Activated CD4-positive, alpha-beta memory T cell treated with anti-CD3 and anti-CD28 coated beads for 36 hours (primary cell): Measurements from ENCODE around the gene RBMXL3. TPM values are rescaled to one million over a fixed set of nuclear protein-coding genes. Genes with fewer than 3 reads are reported as not detected.

ENCODE experiments used
- CTCF ChIA-PET: fragments of 350-600 bp; sonication (Branson Sonifier 250); formaldehyde crosslinking; loops from one replicate; lab custom pipeline; 2021; ENCODE audit warnings: antibody characterized with exemption, inconsistent platforms; lab: Charles Lee
- POLR2A ChIA-PET: fragments of 350-600 bp; sonication (Branson Sonifier 250); formaldehyde crosslinking; loops from one replicate; lab custom pipeline; 2021; ENCODE audit warnings: antibody characterized with exemption; lab: Charles Lee
- DNase-seq: peaks from one replicate; pipeline ENCODE4 v3.0.0-alpha.2; 2020
- H3K27ac Mint-ChIP-seq: one replicate; pipeline ENCODE4 v1.8.0; 2021; ENCODE audit warnings: mixed read lengths
- H3K27me3 Mint-ChIP-seq: one replicate; pipeline ENCODE4 v1.8.0; 2021; ENCODE audit warnings: mixed read lengths
- H3K36me3 Mint-ChIP-seq: one replicate; pipeline ENCODE4 v1.8.0; 2021; ENCODE audit warnings: mixed read lengths
- H3K4me1 Mint-ChIP-seq: one replicate; pipeline ENCODE4 v1.8.0; 2021; ENCODE audit warnings: low read depth, mixed read lengths
- H3K4me3 Mint-ChIP-seq: one replicate; pipeline ENCODE4 v1.8.0; 2021; ENCODE audit warnings: mild to moderate bottlenecking, mixed read lengths
- H3K9me3 Mint-ChIP-seq: one replicate; pipeline ENCODE4 v1.8.0; 2021; ENCODE audit warnings: mixed read lengths
- intact Hi-C: fragments of 100-400 bp; cut with micrococcal nuclease; formaldehyde crosslinking; loops from one replicate; pipeline ENCODE4 v1.15.1; 2023
- total RNA-seq, 2 experiments: library from RNA; stranded (reverse); gene quantifications; one replicate each; pipeline ENCODE4 v1.2.3, GENCODE V29; 2021

RBMXL3 gene
- not detected for total RNA-seq

DNA sequence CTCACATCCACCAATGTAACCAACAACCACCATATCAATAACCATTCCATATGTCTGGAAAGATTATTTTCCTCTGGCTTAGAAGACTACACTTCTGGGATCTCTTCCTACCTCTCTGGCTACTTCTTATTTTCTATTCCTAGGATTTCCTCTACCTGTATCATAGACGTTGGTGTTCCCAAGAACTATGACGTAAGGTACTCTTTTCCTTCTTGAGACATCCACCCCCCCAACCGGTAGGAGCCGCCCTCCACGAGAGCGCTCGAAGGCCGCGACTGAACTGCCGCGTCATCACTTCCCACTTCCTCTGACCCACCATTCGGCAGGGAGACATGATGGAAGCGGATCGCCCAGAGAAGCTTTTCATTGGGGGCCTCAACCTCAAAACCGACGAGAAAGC lies at the start of gene RBMXL3:
Gene RBMXL3 (plus strand): TSS at position 301 of the 400 bp plus-strand sequence. CDS start 32 bp downstream, at position 333.
- H3K27me3 Mint-ChIP-seq, result no peaks in the 10 kb centered on the region
- no peak within 1 kb of the TSS for H3K27ac Mint-ChIP-seq
- no peak for DNase-seq
- H3K4me3 Mint-ChIP-seq, result no peak within 1 kb of the TSS
- no peaks in the 10 kb centered on the region for H3K36me3 Mint-ChIP-seq
- ChIA-PET POLR2A (no interaction called here), CTCF (no interaction called here)
- intact Hi-C loops, result no loop called here
- H3K4me1 Mint-ChIP-seq, result no peaks in the 10 kb centered on the region
- H3K9me3 Mint-ChIP-seq, result peaks cover 5% of the 10 kb centered on the region

DNA sequence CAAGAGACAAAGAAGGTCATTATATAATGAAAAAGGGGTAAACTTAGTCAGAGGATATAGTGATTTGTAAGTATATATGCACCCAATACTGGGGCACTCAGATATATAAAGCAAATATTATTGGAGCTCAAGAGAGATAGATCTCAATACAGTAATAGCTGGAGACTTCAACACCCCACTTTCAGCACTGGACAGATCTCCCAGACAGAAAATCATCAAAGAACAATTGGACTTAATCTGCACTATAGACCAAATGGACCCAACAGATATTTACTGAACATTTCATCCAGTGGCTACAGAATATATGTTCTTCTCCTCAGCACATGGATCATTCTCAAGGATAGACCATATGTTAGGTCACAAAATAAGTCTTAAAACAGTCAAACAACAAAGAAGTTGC lies 47.2 kb upstream of the RBMXL3 start:
- intact Hi-C loops, result no loop called here
- Mint-ChIP-seq H3K27ac (no peak overlapping the region), H3K9me3 (peaks cover 3% of the 10 kb centered on the region), H3K4me3 (no peak overlapping the region), H3K4me1 (no peaks in the 10 kb centered on the region), H3K36me3 (no peaks in the 10 kb centered on the region), H3K27me3 (no peaks in the 10 kb centered on the region)
- ChIA-PET CTCF (no interaction called here), POLR2A (no interaction called here)
- no peak for DNase-seq

DNA sequence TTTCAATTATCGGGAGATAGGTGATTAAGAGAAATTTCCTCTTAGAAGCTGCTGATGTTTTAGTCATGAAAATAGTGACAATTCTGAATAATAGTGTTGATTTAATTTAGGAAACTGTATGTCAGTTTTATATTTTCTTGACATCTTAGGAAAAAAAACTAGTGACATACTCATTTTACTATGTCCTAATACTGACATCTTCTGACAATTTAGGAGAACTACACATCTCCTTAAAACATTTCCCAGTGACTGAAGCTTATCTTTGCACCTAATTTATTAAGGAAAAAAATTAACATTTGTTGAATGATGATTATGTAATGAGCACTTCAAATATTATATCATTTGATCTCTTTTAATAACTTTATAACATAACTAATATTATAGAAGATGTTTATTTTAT lies 42.0 kb upstream of the RBMXL3 start:
- no peak for DNase-seq
- Mint-ChIP-seq H3K4me1 (no peaks in the 10 kb centered on the region), H3K9me3 (peaks cover 3% of the 10 kb centered on the region), H3K36me3 (no peaks in the 10 kb centered on the region), H3K4me3 (no peak overlapping the region), H3K27ac (no peak overlapping the region), H3K27me3 (no peaks in the 10 kb centered on the region)
- intact Hi-C loops, result loop anchor here (5.0 kb wide), 1 partner anchor 535 kb away; no protein-coding TSS in a partner anchor
- CTCF ChIA-PET, result no interaction called here
- POLR2A ChIA-PET, result no interaction called here

DNA sequence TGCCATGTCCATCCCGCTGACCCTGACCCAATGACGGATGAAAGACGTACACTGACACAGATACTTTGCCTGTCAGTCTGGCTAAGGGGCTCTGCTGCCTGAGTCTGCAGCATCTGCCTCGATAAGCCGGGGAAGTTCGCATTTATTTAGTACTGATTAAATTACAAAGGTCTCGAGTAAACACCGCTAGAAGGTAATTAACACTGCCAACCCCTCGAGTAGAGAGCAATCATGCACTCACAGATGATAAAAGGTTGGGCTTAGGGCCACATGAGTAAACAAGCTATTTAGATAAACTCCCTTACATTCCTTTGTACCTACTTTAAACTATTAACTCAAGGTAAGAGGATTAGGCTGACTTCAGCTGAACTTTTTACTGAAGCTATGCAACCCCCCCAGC lies 16.0 kb upstream of the RBMXL3 start:
- Mint-ChIP-seq H3K27ac (no peak overlapping the region), H3K4me1 (no peaks in the 10 kb centered on the region), H3K36me3 (no peaks in the 10 kb centered on the region), H3K9me3 (no peaks in the 10 kb centered on the region), H3K4me3 (no peak overlapping the region), H3K27me3 (no peaks in the 10 kb centered on the region)
- intact Hi-C loops, result no loop called here
- CTCF ChIA-PET, result no interaction called here
- DNase-seq, result no peak
- POLR2A ChIA-PET, result no interaction called here

DNA sequence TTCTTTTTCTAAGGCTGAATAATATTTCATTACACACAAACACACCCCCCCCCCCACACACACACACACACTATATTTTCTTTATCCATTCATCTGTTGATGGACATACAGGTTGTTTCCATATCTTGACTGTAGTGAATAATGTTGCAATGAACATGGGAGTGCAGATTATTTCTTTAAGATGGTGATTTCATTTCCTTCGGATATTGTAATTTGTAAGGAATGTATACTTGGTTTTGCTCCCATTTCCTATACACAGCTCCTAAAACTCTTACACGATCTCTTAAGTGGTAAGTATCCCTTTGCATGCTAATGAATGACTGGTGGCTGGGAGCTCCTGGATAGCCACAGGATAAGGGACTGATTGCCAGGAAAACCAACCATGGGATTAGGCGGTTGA lies 14.7 kb upstream of the RBMXL3 start:
- POLR2A ChIA-PET, result no interaction called here

DNA sequence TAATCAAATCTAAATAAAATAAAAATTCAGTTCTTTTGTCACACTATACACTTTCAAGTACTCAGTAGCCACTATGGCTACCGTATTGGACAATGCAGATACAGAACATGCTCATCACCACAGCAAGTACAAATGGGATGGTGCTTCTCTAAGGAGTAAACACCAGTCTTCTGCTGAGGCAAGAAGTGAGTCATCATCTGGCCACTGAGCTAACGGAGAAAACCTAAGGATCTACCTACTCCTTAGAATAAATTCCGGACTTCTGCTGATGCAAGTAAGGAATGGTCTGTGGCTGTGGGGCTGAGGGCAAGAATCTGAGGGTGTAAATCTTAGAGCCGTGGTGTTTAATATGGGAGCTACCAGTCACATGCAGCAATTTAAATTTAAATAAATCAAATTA lies 11.3 kb upstream of the RBMXL3 start:
- Mint-ChIP-seq H3K4me3 (no peak overlapping the region), H3K27me3 (no peaks in the 10 kb centered on the region), H3K27ac (no peak overlapping the region), H3K9me3 (no peaks in the 10 kb centered on the region), H3K4me1 (no peaks in the 10 kb centered on the region), H3K36me3 (no peaks in the 10 kb centered on the region)
- ChIA-PET POLR2A (no interaction called here), CTCF (no interaction called here)
- no peak for DNase-seq
- intact Hi-C loops, result no loop called here

More for the DNA sequence above, 14.7 kb upstream of the RBMXL3 start:
- DNase-seq, result no peak
- Mint-ChIP-seq H3K4me3 (no peak overlapping the region), H3K4me1 (no peaks in the 10 kb centered on the region), H3K27me3 (no peaks in the 10 kb centered on the region), H3K9me3 (no peaks in the 10 kb centered on the region), H3K36me3 (no peaks in the 10 kb centered on the region), H3K27ac (no peak overlapping the region)
- intact Hi-C loops, result no loop called here
- CTCF ChIA-PET, result no interaction called here

DNA sequence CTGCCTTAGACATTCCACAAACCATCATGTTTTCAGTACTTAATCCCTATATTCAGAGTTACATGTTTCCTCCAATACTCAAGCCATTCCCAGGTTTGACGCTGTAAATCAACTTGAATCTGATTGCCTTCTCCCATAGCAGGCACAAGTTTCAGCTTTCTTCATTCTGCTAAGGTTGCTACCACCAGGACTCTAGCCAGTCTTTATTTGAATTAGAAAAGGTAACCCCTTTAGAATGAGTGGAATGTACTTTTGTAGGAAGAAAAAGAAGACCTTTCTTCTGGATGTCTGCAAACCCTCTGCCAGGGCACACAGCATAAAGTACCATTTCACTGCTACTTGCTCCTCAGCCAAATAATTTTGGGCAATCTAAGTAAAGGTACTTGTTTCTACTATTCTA lies 10.7 kb upstream of the RBMXL3 start:
- POLR2A ChIA-PET, result no interaction called here

DNA sequence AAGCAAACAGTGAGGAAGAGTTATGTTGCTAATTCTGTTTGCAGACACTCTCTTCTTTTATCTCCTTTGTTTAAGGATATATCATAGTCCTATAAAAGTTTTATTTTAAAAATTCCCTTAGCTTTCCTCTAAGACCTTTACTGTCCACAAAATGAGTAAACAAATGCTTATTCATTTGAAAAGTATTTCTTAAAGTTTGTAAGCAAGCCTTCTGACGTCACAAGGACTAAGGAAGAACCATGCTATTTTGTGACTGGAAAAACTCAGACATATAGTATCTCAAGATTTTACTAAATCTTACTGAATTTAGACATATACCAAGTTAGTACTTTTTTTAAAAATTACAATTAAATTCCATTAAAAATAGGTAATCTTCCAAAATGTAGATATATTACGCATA lies 5.2 kb upstream of the RBMXL3 start:
- no peaks in the 10 kb centered on the region for H3K4me1 Mint-ChIP-seq
- DNase-seq, result no peak
- no peak overlapping the region for H3K4me3 Mint-ChIP-seq
- ChIA-PET CTCF (no interaction called here), POLR2A (no interaction called here)
- intact Hi-C loops, result no loop called here
- no peaks in the 10 kb centered on the region for H3K27me3 Mint-ChIP-seq
- H3K36me3 Mint-ChIP-seq, result no peaks in the 10 kb centered on the region
- no peak overlapping the region for H3K27ac Mint-ChIP-seq
- H3K9me3 Mint-ChIP-seq, result peaks cover 3% of the 10 kb centered on the region

More for the DNA sequence above, 10.7 kb upstream of the RBMXL3 start:
- H3K4me1 Mint-ChIP-seq, result no peaks in the 10 kb centered on the region
- H3K36me3 Mint-ChIP-seq, result no peaks in the 10 kb centered on the region
- intact Hi-C loops, result no loop called here
- H3K4me3 Mint-ChIP-seq, result no peak overlapping the region
- H3K9me3 Mint-ChIP-seq, result no peaks in the 10 kb centered on the region
- CTCF ChIA-PET, result no interaction called here
- H3K27me3 Mint-ChIP-seq, result no peaks in the 10 kb centered on the region
- no peak for DNase-seq
- no peak overlapping the region for H3K27ac Mint-ChIP-seq

DNA sequence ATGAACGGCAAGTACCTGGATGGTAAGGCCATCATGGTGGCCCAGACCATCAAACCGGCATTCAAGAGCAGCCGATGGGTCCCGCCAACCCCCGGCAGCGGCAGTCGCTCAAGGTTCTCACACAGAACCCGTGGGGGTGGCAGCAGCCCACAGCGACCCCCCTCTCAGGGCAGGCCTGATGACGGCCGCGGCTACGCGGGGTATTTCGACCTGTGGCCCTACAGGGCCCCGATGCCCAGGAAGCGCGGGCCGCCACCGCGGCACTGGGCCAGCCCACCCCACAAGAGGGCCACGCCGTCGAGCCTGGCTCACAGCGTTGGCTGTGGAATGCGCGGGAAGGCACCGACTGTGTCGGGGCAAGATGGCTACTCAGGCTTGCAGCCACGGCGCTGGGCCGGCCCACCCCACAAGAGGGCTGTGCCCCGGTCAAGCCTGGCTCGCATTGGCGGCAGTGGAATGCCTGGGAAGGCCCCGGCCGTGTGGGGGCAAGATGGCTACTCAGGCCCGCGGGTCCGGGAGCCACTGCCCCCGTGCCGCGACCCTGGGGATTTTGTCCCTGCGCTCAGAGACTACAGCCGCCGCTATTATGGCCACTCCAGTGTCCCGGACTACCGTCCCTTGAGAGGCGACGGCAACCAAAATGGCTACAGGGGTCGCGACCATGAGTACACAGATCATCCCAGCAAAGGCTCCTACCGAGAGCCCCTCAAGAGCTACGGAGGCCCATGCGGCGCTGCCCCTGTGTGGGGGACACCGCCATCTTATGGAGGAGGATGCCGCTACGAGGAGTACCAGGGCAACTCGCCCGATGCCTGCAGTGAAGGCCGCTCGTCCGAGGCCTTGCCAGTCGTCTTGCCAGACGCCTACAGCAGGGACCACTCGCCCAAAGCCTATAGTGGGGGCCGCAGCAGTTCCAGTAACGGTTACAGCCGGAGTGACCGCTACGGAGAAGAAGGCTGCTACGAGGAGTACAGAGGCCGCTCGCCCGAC lies 731 bp downstream of the RBMXL3 start:
- Mint-ChIP-seq H3K4me3 (no peak overlapping the region), H3K9me3 (peaks cover 5% of the 10 kb centered on the region), H3K4me1 (no peaks in the 10 kb centered on the region), H3K27ac (no peak overlapping the region), H3K36me3 (no peaks in the 10 kb centered on the region), H3K27me3 (no peaks in the 10 kb centered on the region)
- CTCF ChIA-PET, result no interaction called here
- intact Hi-C loops, result no loop called here
- POLR2A ChIA-PET, result no interaction called here
- no peak for DNase-seq

DNA sequence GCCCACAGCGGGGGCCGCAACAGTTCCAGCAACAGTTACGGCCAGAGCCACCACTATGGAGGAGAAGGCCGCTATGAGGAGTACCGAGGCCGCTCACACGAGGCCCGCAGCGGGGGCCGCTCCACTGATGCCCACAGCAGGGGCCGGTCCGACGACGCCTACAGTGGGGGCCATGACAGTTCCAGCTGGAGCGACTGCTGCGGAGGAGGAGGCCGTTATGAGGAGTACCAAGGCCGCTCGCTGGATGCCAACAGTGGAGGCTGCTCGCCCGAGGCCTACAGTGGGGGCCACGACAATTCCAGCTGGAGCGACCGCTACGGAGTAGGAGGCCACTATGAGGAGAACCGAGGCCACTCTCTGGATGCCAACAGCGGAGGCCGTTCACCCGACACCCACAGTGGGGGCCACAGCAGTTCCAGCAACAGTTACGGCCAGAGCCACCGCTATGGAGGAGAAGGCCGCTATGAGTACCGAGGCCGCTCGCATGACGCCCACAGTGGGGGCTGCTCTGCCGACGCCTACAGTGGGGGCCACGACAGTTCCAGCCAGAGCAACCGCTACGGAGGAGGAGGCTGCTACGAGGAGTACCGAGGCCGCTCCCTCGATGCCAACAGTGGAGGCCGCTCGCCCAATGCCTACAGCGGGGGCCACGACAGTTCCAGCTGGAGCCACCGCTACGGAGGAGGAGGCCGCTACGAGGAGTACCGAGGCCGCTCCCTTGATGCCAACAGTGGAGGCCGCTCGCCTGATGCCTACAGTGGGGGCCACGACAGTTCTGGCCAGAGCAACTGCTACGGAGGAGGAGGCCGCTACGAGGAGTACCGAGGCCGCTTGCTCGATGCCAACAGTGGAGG lies 1.7 kb downstream of the RBMXL3 start:
- intact Hi-C loops, result no loop called here
- no peak overlapping the region for H3K4me3 Mint-ChIP-seq
- H3K27me3 Mint-ChIP-seq, result no peaks in the 10 kb centered on the region
- H3K4me1 Mint-ChIP-seq, result no peaks in the 10 kb centered on the region
- peaks cover 5% of the 10 kb centered on the region for H3K9me3 Mint-ChIP-seq
- no peak overlapping the region for H3K27ac Mint-ChIP-seq
- no peak for DNase-seq
- CTCF ChIA-PET, result no interaction called here
- POLR2A ChIA-PET, result no interaction called here
- no peaks in the 10 kb centered on the region for H3K36me3 Mint-ChIP-seq

DNA sequence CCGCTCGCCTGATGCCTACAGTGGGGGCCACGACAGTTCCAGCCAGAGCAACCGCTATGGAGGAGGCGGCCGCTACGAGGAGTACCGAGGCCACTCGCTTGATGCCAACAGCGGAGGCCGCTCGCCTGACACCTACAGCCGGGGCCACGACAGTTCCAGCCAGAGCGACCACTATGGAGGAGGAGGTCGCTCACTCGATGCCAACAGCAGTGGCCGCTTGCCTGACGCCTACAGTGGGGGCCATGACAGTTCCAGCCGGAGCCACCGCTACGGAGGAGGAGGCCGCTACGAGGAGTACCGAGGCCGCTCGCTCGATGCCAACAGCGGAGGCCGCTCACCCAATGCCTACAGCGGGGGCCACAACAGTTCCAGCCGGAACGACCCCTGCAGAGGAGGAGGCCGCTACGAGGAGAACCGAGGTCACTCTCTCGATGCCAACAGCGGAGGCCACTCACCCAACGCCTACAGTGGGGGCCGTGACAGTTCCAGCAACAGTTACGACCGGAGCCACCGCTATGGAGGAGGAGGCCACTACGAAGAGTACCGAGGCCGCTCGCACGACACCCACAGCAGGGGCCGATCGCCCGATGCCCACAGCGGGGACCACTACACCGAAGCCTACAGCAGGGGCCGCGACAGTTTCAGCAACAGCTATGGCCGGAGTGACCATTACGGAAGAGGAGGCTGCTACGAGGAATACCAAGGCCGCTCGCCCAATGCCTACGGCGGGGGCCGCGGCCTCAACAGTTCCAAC lies 2.5 kb downstream of the RBMXL3 start:
- Mint-ChIP-seq H3K36me3 (no peaks in the 10 kb centered on the region), H3K4me3 (no peak overlapping the region), H3K9me3 (peaks cover 5% of the 10 kb centered on the region), H3K27me3 (no peaks in the 10 kb centered on the region), H3K4me1 (no peaks in the 10 kb centered on the region), H3K27ac (no peak overlapping the region)
- intact Hi-C loops, result no loop called here
- DNase-seq, result no peak
- CTCF ChIA-PET, result no interaction called here
- POLR2A ChIA-PET, result no interaction called here

DNA sequence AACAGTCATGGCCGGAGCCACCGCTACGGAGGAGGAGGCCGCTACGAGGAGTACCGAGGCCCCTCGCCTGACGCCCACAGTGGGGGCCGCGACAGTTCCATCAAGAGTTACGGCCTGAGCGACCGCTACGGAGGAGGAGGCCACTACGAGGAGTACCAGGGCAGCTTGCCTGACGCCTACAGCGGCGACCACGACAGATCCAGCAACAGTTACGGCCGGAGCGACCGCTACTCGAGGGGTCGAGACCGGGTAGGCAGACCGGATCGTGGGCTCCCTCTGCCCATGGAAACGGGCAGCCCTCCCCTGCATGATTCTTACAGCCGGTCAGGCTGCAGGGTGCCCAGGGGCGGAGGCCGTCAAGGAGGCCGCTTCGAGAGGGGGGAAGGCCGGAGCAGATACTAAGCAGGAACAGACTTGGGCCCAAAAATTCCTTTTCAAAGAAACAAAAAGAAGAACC lies 3.1 kb downstream of the RBMXL3 start:
- H3K27me3 Mint-ChIP-seq, result no peaks in the 10 kb centered on the region
- H3K4me1 Mint-ChIP-seq, result no peaks in the 10 kb centered on the region
- H3K4me3 Mint-ChIP-seq, result no peak overlapping the region
- no peak overlapping the region for H3K27ac Mint-ChIP-seq
- ChIA-PET POLR2A (no interaction called here), CTCF (no interaction called here)
- peaks cover 5% of the 10 kb centered on the region for H3K9me3 Mint-ChIP-seq
- intact Hi-C loops, result no loop called here
- no peaks in the 10 kb centered on the region for H3K36me3 Mint-ChIP-seq
- DNase-seq, result no peak
